Right forelimb (tissue), 1 donor: ENCODE data around the gene LRIG3.

Experiments
- DNase-seq: peaks from one replicate; pipeline ENCODE4 v3.0.0-alpha.2; 2018

Gene LRIG3

GRCh38 chr12:58850826-58851225 lies 69.5 kb downstream of the LRIG3 start:
- no peak for DNase-seq

GRCh38 chr12:58847901-58848600 lies 72.3 kb downstream of the LRIG3 start:
- peak; percentile 79 for DNase-seq

GRCh38 chr12:58844161-58844560 lies 76.1 kb downstream of the LRIG3 start:
- no peak for DNase-seq

GRCh38 chr12:58841058-58841798 lies 79.1 kb downstream of the LRIG3 start:
- DNase-seq, result no peak

- DNase-seq, result no peak
Observed at GRCh38 chr12:58833853-58834252, 86.5 kb downstream of the LRIG3 start.

- DNase-seq, result no peak
Observed at GRCh38 chr12:58832920-58833319, 87.4 kb downstream of the LRIG3 start.
